Peyer's patch (tissue), 4 donors: ENCODE data around the gene PDGFB.

Source experiments
- CTCF ChIP-seq, 6 experiments: fragments of 450-650 bp in 4 of 6; fragments of 200-600 bp in 2 of 6; sonication (generic) in 1 of 6; IDR thresholded peaks; one replicate each; pipeline ENCODE4 v1.5.1; 2017 to 2019; ENCODE audit warnings: antibody characterized with exemption in 6 of 6, mild to moderate bottlenecking in 3 of 6, moderate library complexity in 1 of 6
- POLR2A ChIP-seq, 2 donors: fragments of 450-650 bp; IDR thresholded peaks; one replicate each; pipeline ENCODE4 v1.5.1; 2017; ENCODE audit warnings: antibody characterized with exemption in 2 of 2, mild to moderate bottlenecking in 2 of 2, moderate library complexity in 2 of 2

GRCh38 chr22:39227542-39228272 lies 17.1 kb downstream of the PDGFB start:
- TF ChIP-seq CTCF (IDR thresholded peaks at IDR 0.05) (no peak), POLR2A (IDR thresholded peaks at IDR 0.05) (no peak)
